Mesendoderm (in vitro differentiated cells): ENCODE measurements around the gene RCOR2.
A peak's percentile ranks its signal among the peaks of the same experiment; 100 is the strongest.

Experiments used
- DNase-seq: peaks from one replicate; pipeline ENCODE4 v3.0.0; 2013
- H2AK5ac ChIP-seq: 2 replicates; pipeline ENCODE4 v1.6.1; 2013; ENCODE audit warnings: low read length, inconsistent platforms
- H2BK120ac ChIP-seq: 2 replicates; pipeline ENCODE4 v1.6.1; 2013; ENCODE audit warnings: low read depth, mild to moderate bottlenecking, low read length, moderate library complexity, mixed read lengths
- H2BK15ac ChIP-seq: replicated peaks from 2 replicates; pipeline ENCODE4 v1.6.1; 2013; ENCODE audit warnings: low read depth, mild to moderate bottlenecking, moderate library complexity
- H2BK5ac ChIP-seq: 2 replicates; pipeline ENCODE4 v1.6.1; 2013; ENCODE audit warnings: low read length, inconsistent platforms
- H3K18ac ChIP-seq: 2 replicates; pipeline ENCODE4 v1.6.1; 2013; ENCODE audit warnings: mild to moderate bottlenecking, low read length, mixed read lengths
- H3K23ac ChIP-seq: one replicate; pipeline ENCODE4 v1.6.1; 2013; ENCODE audit warnings: low read length
- H3K27ac ChIP-seq: 2 replicates; pipeline ENCODE4 v1.5.1; 2013; ENCODE audit warnings: low read depth, mild to moderate bottlenecking, inconsistent platforms, low read length, moderate library complexity
- H3K27me3 ChIP-seq: 2 replicates; pipeline ENCODE4 v1.6.1; 2013; ENCODE audit warnings: low read length, control low read depth, mild to moderate bottlenecking, inconsistent platforms; ENCODE audit not compliant: insufficient read depth, poor library complexity
- H3K36me3 ChIP-seq: 2 replicates; pipeline ENCODE4 v1.6.1; 2013; ENCODE audit warnings: low read length, inconsistent platforms; ENCODE audit not compliant: control insufficient read depth, insufficient read depth
- H3K4ac ChIP-seq: one replicate; pipeline ENCODE4 v1.6.1; 2013; ENCODE audit warnings: low read depth, mild to moderate bottlenecking, low read length, moderate library complexity
- H3K4me1 ChIP-seq: 2 replicates; pipeline ENCODE4 v1.6.1; 2013; ENCODE audit warnings: low read depth, low read length, inconsistent platforms; ENCODE audit not compliant: control insufficient read depth
- H3K4me2 ChIP-seq: 2 replicates; pipeline ENCODE4 v1.6.1; 2013; ENCODE audit warnings: low read length
- H3K4me3 ChIP-seq: 2 replicates; pipeline ENCODE4 v1.5.1; 2013; ENCODE audit warnings: mild to moderate bottlenecking, low read length
- H3K56ac ChIP-seq: one replicate; pipeline ENCODE4 v1.6.1; 2013; ENCODE audit warnings: low read length
- H3K79me1 ChIP-seq: 2 replicates; pipeline ENCODE4 v1.6.1; 2013; ENCODE audit warnings: low read length, inconsistent platforms
- H3K79me2 ChIP-seq: 2 replicates; pipeline ENCODE4 v1.6.1; 2013; ENCODE audit warnings: mild to moderate bottlenecking, low read length; ENCODE audit not compliant: control insufficient read depth, insufficient read depth
- H3K9ac ChIP-seq: 2 replicates; pipeline ENCODE4 v1.6.1; 2013; ENCODE audit warnings: low read length, inconsistent platforms
- H4K5ac ChIP-seq: one replicate; pipeline ENCODE4 v1.6.1; 2013; ENCODE audit warnings: low read length
- H4K8ac ChIP-seq: one replicate; pipeline ENCODE4 v1.6.1; 2013; ENCODE audit warnings: low read depth, mild to moderate bottlenecking, control low read depth, low read length, moderate library complexity
- WGBS: extraction: QIAGEN DNeasy Blood & Tissue Kit; methylation state at CpG from one replicate; pipeline ENCODE4 v1.1.7; 2013; ENCODE audit warnings: low lambda C conversion rate, missing lambda C conversion rate; ENCODE audit not compliant: insufficient coverage; ENCODE audit errors: extremely low coverage; 5-methylcytosine and 5-hydroxymethylcytosine counted together

The RCOR2 gene

DNA sequence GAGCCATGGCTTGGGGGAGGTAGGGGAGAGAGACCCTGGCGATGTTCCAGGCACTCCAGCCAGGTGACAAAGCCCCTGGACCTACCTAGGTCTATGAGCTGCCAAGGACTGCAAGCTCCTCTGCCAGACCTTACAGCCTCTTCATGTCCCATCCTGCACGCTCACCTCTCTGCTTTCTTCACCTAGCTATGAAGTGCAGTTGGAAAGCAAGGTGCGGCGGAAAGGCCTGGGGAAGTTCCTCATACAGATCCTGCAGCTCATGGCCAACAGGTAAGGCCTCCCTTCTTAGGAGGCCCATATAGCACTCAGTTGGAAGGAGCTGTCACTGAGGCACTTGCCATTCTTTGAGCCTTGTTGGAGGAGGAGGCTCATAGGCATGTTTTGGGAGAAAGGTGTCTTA, 35.6 kb upstream of the RCOR2 start:
- Histone ChIP-seq H3K27me3 (no peaks in the 10 kb centered on the region), H3K4me3 (no peak overlapping the region), H3K18ac (no peak overlapping the region), H3K4me2 (no peak overlapping the region), H3K4me1 (peaks cover 1% of the 10 kb centered on the region), H3K79me1 (no peaks in the 10 kb centered on the region), H3K4ac (no peak overlapping the region), H3K27ac (no peak overlapping the region), H3K9ac (peak overlapping the region; percentile 1), H2AK5ac (no peak overlapping the region), H3K56ac (no peak overlapping the region), H4K5ac (no peak overlapping the region), H3K36me3 (peaks cover 14% of the 10 kb centered on the region), H2BK5ac (no peak overlapping the region), H4K8ac (no peak overlapping the region), H3K79me2 (no peaks in the 10 kb centered on the region), H3K23ac (no peak overlapping the region), H2BK15ac (no peak overlapping the region), H2BK120ac (no peak overlapping the region)
- no CpG with 5 or more reads among the region's 4 CpGs for WGBS
- DNase-seq, result no peak

DNA sequence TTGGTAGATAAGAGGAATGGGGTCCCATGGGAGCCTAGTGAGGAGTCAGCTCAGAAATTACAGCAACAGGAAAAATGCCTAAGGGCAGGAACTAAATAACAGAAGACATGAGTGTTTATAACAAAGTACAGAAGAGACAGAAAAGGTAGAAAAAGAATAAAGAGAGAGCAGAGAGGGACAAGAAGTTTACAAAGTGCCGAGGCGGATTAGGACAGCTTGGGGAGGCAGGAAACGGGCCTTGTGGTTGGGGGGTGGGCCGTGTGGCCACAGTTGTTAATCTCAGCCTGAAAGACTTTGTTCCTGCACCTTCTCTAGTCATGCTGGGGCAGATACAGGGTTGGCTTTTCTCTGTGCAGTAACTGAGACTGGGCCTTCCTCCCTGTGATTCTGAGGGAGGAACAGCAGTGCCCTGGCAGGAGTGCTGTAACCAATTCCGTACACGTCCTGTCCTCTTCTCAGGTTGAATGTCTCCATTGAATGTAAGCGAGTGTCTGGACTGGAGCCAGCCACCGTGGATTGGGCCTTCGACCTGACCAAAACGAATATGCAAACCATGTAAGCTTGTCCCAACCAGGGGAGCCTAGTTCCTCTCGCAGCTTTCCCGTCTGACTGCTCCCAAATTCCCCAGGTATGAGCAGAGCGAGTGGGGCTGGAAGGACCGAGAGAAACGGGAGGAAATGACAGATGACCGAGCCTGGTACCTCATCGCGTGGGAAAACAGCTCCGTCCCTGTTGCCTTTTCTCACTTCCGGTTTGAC, 35.0 kb upstream of the RCOR2 start:
- no peaks in the 10 kb centered on the region for H3K27me3 ChIP-seq
- no peak overlapping the region for H3K4me2 ChIP-seq
- no peak overlapping the region for H4K8ac ChIP-seq
- no peaks in the 10 kb centered on the region for H3K79me2 ChIP-seq
- H3K23ac ChIP-seq, result no peak overlapping the region
- no peak overlapping the region for H3K4me3 ChIP-seq
- H3K18ac ChIP-seq, result no peak overlapping the region
- peak overlapping the region; percentile 1 for H3K9ac ChIP-seq
- peak overlapping the region; percentile 35 for H3K56ac ChIP-seq
- peaks cover 1% of the 10 kb centered on the region for H3K4me1 ChIP-seq
- no CpG with 5 or more reads among the region's 20 CpGs for WGBS
- H3K4ac ChIP-seq, result no peak overlapping the region
- no peak overlapping the region for H2BK15ac ChIP-seq
- H4K5ac ChIP-seq, result no peak overlapping the region
- H3K36me3 ChIP-seq, result peaks cover 12% of the 10 kb centered on the region
- no peak overlapping the region for H2AK5ac ChIP-seq
- H2BK5ac ChIP-seq, result no peak overlapping the region
- H2BK120ac ChIP-seq, result no peak overlapping the region
- DNase-seq, result peak; percentile 74
- no peaks in the 10 kb centered on the region for H3K79me1 ChIP-seq
- H3K27ac ChIP-seq, result no peak overlapping the region

DNA sequence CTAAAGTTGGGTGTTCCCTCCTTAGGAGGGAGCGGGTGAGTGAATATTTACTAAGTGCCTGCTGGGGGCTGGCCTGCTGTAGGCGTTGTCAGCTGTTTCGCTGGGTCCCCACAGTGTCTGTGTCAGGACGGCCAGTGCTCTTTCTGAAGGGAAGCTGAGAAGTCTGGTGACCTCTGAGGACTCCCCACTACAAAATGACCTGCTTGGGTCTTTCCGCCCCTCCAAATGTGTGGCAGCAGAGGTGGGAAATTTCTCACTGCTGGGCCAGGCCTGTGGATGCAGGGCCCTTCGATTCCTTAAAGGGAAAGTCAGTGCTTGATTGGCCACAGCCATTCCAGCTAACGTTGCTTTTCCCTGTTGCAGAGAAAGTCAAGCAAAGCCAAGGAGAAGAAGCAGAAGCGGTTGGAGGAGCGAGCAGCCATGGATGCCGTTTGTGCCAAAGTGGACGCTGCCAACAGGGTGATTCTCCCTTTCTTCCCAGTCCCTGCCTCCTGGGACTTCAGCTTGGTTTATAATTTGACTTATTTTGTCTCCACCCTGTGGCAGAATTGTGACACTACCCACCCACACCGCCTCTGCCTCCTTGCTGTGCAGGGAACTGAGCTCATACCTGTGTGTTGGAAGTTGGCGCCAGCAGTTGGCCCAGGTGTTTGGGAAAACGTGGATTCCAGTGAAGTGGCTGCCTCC, 28.7 kb upstream of the RCOR2 start:
- Histone ChIP-seq H3K4ac (no peak overlapping the region), H2BK120ac (no peak overlapping the region), H4K5ac (no peak overlapping the region), H3K4me2 (no peak overlapping the region), H3K56ac (no peak overlapping the region), H3K27me3 (no peaks in the 10 kb centered on the region), H3K79me1 (peaks cover 19% of the 10 kb centered on the region), H3K79me2 (peaks cover 15% of the 10 kb centered on the region), H2BK5ac (no peak overlapping the region), H3K9ac (no peak overlapping the region), H3K36me3 (peaks cover 3% of the 10 kb centered on the region), H2BK15ac (no peak overlapping the region), H4K8ac (no peak overlapping the region), H3K23ac (no peak overlapping the region), H3K4me3 (no peak overlapping the region), H3K18ac (no peak overlapping the region), H2AK5ac (no peak overlapping the region), H3K4me1 (no peaks in the 10 kb centered on the region), H3K27ac (no peak overlapping the region)
- DNase-seq, result peak; percentile 82
- WGBS, result no CpG with 5 or more reads among the region's 14 CpGs

DNA sequence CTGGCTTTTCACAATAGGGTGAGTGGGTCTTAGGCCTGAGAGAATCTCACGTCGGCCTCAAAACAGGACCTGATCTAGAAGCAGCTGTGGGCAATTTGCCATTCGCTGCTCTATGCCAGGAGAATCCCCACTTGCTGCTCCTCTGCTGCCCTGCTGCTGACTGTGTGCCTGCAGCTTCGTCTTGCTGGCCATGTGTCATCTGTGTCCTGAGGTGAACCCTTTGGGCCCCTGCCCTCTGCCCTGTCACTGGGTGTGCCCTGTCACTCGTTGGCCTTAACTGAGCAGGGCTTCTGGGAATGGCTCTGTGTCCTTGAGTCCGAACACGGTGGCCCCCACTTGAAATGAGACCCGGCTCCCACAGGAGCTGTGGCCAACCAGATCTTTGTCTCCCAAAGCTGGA, 28.0 kb upstream of the RCOR2 start:
- H3K27me3 ChIP-seq, result no peaks in the 10 kb centered on the region
- H4K8ac ChIP-seq, result no peak overlapping the region
- H4K5ac ChIP-seq, result no peak overlapping the region
- H2BK120ac ChIP-seq, result no peak overlapping the region
- H2BK5ac ChIP-seq, result no peak overlapping the region
- peaks cover 3% of the 10 kb centered on the region for H3K36me3 ChIP-seq
- no peak overlapping the region for H3K4ac ChIP-seq
- WGBS, result no CpG with 5 or more reads among the region's 8 CpGs
- H3K18ac ChIP-seq, result no peak overlapping the region
- no peak overlapping the region for H3K23ac ChIP-seq
- no peak overlapping the region for H2AK5ac ChIP-seq
- H3K27ac ChIP-seq, result no peak overlapping the region
- H3K9ac ChIP-seq, result no peak overlapping the region
- H3K79me1 ChIP-seq, result peaks cover 21% of the 10 kb centered on the region
- H3K4me3 ChIP-seq, result no peak overlapping the region
- H3K79me2 ChIP-seq, result peaks cover 18% of the 10 kb centered on the region
- no peak for DNase-seq
- no peak overlapping the region for H2BK15ac ChIP-seq
- H3K56ac ChIP-seq, result no peak overlapping the region
- no peak overlapping the region for H3K4me2 ChIP-seq
- no peaks in the 10 kb centered on the region for H3K4me1 ChIP-seq

DNA sequence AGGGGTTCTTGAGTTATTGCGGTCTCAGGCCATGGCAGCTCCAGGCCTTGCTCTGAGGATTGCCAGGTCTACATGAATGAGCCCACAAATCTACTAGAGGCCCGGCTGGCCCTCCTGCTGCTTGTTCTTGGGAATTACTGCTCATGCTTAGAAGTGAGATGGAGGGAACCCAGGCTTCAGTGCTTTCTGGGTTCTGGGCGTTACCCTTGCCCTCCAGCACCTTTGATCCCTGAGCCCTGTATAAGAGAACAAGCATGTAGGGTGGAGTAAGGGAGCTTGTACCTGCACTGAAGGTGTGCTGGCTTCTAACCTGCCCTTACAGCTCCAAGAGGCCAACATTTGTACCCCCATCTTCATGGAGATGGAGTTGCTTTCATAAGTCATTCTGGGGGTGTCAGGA, 25.8 kb upstream of the RCOR2 start:
- Histone ChIP-seq H3K18ac (no peak overlapping the region), H2AK5ac (no peak overlapping the region), H2BK15ac (no peak overlapping the region), H3K9ac (no peak overlapping the region), H3K4me2 (no peak overlapping the region), H3K79me2 (peaks cover 25% of the 10 kb centered on the region), H3K27me3 (no peaks in the 10 kb centered on the region), H3K23ac (no peak overlapping the region), H3K4ac (no peak overlapping the region), H2BK5ac (no peak overlapping the region), H3K4me1 (no peaks in the 10 kb centered on the region), H3K36me3 (peaks cover 3% of the 10 kb centered on the region), H4K5ac (no peak overlapping the region), H3K79me1 (peaks cover 26% of the 10 kb centered on the region), H3K4me3 (no peak overlapping the region), H3K56ac (peak overlapping the region; percentile 5), H2BK120ac (no peak overlapping the region), H3K27ac (no peak overlapping the region), H4K8ac (no peak overlapping the region)
- no peak for DNase-seq
- no CpG with 5 or more reads among the region's 3 CpGs for WGBS
